HG02571 (cell line): ENCODE results near the gene PIGH.
"Not testable (repeated sequence)": the region's sequence is repeated elsewhere in the genome, so short reads cannot be mapped to it uniquely, and the experiment has no call there.

Source experiments
- ATAC-seq: cut with Tn5 transposase; IDR thresholded peaks from one replicate; pipeline ENCODE4 v1.9.1; 2021; ENCODE audit warnings: mild to moderate bottlenecking, moderate library complexity; ENCODE audit not compliant: unreplicated experiment

Gene PIGH

GRCh38 chr14:67610491-67610890 is 10.4 kb upstream of the PIGH start:
- ATAC-seq, result no peak

GRCh38 chr14:67609642-67610310 is 9.7 kb upstream of the PIGH start:
- ATAC-seq, result no peak

GRCh38 chr14:67607646-67608045 is 7.6 kb upstream of the PIGH start:
- ATAC-seq, result no peak

DNA sequence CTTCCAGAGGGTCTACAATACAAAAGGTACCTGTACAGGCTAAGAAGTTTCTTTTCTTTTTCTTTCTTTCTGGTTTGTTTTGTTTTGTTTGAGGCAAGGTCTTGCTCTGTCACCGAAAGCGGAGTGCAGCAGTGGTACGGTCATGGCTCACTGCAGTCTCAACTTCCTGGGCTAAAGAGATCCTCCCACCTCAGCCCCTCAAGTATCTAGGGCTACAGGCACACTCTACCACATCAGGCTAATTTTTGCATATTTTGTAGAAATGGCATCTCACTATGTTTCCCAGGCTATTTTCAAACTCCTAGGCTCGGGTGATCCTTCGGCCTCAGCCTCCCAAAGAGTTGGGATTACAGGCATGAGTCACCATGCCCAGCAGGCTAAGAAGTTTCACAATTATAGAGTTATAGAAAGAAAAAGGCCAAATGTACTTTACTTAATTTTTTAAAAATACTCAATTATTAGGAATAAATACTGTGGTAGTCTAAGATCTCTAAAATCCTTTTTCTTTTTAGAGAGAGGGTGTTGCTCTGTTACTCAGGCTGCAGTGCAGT is 3.0 kb upstream of the PIGH start:
- no peak for ATAC-seq

DNA sequence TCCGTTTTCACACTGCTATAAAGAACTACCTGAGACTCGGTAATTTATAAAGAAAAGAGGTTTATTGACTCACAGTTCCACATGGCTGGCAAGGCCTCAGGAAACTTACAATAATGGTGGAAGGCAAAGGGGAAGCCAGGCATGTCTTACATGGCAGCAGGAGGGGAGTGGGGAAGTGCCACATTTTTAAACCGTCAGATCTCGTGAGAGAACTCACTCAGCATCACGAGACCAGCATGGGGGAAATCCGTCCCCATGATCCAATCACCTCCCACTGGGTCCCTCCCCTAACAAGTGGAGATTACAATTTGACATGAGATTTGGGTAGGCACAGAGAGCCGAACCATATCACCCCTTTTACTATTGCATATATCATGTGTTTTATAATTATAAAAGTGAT is 2.0 kb upstream of the PIGH start:
- ATAC-seq, result no peak

- not testable (repeated sequence) for ATAC-seq
Measured at GRCh38 chr14:67600562-67600974, 500 bp upstream of the PIGH start.

GRCh38 chr14:67595392-67595791 is 4.7 kb downstream of the PIGH start:
- no peak for ATAC-seq

DNA sequence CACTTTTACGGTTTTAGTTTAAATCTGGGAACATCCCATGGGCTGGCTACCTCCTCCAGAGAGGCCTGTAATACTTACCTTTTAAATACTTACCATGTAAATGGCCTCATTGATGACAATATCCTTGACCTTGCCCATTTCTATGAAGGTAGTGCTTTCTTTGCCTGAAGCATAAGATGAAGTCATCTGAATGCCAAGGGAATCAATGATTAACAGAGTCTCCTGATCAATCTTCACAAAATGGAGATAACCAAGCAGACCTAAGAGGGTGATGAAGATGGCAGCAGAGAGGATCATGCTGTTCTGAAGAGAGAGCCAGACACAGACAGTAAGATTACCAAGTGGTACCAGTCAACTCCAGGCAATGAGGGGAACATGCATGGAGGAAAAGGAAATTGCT is 6.4 kb downstream of the PIGH start:
- not testable (repeated sequence) for ATAC-seq

DNA sequence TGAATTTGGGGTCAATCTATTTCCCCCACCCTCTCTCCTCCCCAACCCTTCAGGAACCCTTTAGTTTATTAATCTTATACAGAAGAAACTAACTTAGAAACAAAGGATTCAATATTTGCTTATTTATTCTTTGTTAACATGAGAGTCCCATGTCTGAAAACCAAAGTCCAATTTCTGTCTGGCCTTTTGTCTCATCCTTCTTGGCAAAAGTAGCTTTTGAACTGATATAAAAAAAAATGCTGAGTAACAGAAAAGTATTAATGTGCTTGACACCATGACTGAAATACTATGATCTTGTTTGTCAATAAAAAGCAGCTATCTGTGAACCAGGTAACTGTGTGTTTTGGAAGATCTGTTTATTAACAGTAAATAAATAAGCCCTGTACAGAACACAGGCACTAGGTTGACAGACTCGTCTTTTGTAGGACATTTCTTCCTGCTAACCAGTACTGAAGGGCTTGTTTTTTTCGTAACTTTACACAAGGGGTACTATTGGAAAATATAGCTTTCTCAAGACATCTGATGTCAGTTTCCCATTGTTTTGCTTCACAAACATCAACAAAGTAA is 10.8 kb downstream of the PIGH start:
- ATAC-seq, result no peak

GRCh38 chr14:67586369-67586768 is 13.7 kb downstream of the PIGH start:
- ATAC-seq, result no peak

DNA sequence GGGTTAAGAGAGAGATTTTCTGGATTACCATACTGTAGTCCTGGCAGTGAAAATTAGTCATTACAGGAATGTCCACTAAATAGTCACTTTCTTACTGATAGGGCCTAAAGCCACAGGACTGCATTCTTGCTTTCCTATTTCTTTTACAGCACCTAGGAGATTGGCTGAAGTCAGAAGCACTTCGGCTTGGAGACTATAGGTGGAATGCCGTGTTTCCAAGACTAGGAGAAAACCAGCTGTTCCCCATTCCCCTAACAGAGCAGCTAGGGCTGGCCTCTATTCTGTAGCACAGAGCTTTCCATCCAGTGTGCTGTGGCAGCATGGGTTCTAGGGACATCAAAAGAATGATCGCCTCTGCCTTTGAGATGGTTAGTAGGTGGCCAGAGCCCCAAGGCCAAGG is 15.1 kb downstream of the PIGH start:
- no peak for ATAC-seq

DNA sequence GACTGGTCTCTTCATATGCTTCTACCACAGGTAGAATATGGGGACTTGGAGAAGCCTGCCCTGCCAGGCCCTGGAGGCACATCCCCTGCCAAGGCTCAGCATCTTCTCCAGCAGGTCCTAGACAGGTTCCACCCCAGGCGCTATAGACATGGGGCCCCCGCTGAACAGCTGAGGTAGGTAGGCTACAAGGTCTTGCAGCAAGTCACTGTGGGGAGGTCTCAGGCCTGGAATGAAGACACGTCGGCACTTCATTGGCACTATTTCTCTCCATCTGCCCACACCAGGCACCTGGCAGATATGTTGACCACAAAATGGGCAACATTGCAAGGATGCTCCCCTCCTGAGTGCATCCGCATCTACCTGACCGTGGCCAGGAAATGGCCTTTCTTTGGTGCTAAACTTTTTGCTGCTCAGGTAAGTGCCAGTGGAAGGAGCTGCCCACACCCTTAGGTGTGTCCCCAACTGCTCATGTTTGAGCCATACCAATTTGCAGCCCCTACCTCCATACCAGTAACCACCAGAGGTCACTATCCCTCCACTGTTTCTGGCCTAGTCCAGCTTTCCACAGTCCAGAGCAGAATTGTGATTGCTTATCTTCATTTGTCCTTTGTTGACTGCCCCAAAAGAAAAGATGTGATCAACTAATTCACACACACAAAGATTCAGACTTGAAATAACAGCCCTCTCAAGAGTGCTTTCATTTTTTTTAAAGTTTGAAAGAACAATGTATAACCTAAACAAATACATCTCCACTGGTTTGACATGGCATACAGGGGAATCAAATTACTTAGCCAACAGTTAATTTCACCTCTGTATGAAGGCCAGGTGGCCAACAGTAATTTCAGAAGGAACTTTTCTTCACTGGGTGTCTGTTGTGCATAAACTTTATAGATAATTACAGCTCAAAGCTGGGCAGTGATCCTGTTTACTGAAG is 16.1 kb downstream of the PIGH start:
- no peak for ATAC-seq

DNA sequence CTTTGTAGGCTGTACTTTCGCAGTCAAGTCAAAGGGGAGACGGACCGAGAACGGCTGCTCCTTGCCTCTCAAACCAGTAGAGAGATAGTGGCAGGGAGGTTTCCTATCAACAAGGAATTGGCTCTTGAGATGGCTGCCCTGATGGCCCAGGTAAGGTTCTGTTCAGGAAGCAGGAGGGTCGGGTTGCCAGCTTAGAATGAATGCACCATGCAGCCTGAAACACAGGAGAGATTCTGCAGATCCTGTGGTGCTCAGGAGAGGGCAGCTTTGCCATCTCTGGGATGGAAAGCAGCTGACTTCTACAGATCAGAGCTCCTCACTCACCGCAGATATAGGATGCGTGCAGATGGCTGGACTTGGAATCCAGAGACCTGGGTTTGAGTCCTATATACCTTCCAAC is 18.0 kb downstream of the PIGH start:
- no peak for ATAC-seq

- ATAC-seq, result no peak
Measured at GRCh38 chr14:67581643-67582042, 18.4 kb downstream of the PIGH start.

DNA sequence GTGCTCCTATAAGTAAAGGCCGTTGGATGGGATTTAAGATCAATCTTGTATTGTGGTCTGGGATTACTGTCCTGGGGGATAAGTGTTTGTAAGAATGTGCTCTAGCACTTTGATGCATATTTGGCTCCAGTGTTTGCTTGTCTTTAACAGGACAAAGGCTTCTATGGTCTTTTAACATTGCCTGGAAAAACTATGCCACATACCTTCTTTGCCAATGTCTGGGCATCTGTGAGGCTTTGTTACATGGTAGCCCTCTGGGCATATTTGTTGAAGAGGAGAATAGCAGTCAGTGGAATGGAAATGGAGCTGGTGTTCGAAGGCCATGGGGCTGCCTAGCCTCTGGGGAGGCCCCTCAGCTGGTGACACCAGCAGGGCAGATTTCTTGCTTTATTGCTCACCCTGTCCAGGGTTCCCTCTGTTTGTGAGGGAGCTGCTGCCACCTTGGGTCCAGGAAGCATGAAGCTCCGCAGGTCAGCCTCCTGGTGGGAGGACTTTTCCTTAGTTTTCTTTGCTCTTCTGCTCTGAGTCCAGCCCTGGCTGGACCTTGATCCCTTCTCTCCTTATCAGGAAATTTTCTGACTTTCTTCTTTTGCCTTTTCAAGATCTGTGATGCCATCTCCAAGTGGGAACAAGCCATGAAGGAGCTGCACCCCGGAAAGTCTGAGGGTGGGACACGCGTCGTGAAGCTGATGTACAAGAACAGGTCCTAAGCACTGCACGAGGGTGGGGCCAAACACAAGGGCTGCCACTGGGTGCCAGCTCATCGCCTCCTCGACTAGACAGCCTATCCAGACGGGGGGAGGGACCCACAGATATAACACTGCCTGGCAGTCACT is 19.5 kb downstream of the PIGH start:
- no peak for ATAC-seq

GRCh38 chr14:67579636-67580035 is 20.4 kb downstream of the PIGH start:
- ATAC-seq, result no peak

- no peak for ATAC-seq
Measured at GRCh38 chr14:67579040-67579439, 21.0 kb downstream of the PIGH start.

DNA sequence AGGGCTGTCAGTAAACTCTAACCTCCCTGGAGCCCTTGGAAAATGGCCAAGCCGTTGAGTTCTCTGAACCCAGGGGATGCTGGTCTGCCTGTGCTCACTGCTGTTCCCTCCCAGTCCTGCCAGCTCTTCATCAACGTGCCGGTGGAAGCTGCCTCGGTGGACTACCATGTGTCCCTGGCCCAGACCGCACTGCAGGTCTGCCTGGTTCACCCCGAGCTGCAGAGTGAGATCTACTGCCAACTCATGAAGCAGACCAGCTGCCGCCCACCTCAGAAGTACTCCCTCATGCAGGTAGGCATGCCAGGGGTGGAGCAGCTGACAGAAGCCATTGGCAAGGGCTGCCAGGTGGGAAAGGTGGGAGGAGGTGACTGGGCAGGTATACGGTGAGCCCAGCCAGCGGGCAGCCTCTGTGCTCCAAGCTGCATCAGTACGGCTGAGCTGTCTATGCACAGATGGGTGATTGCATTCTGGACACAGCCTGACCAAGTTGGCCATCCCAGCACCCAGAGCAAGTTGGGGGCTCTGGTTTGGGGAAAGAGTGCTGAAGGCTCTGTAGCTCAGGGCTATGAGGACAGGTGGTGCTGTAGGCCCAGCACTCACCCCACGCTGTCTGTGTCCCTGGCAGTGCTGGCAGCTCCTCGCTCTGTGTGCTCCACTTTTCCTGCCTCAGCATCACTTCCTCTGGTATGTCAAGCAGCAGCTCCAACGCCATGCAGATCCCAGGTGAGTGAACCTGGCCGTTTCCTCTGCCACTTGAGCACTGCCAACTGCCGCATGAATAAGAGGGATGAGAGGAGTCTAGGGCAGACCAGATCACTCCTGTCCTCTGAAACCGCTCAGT is 21.9 kb downstream of the PIGH start:
- ATAC-seq, result no peak

DNA sequence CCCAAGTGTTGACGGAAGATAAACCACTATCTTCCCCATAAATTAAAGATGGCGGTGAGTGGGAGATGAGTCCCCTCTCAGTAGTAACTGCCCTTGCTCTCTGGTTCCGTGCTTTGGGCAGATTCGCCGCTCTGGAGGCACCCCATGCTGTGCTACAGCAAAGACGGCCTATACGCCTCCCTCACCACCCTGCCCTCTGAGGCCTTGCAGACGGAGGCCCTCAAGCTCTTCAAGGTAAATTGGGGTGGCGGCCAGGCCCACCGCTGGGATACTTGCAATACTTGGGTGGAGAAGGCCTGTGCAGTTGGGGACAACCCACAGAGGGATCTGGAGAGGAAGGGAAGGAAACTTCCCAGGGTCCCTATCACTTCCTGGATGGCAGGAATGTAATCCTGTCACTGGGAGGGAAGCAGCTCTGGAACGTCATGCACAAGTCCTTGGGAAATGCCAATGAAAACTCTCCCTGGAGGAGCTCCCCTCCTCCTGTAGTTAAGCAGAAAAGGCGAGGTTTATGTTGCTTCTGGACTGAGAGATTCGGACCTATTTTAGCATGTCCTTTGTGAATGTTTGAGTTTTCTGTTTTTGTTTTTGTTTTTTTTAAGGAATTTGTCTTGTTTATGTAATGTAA is 22.8 kb downstream of the PIGH start:
- no peak for ATAC-seq
